ENCODE data around the gene LRRC59.

Gene LRRC59

GRCh38 chr17:50364061-50364458 lies 33.3 kb downstream of the LRRC59 start:
- TF ChIP-seq CTCF (IDR thresholded peaks at IDR 0.05), result no peak

- TF ChIP-seq CTCF (IDR thresholded peaks at IDR 0.05), result no peak
Measured at GRCh38 chr17:50363217-50364060, 33.9 kb downstream of the LRRC59 start.

GRCh38 chr17:50362661-50363060 lies 34.7 kb downstream of the LRRC59 start:
- no peak for TF ChIP-seq CTCF (IDR thresholded peaks at IDR 0.05)

GRCh38 chr17:50361561-50362480 lies 35.5 kb downstream of the LRRC59 start:
- peak; percentile 87 for TF ChIP-seq CTCF (IDR thresholded peaks at IDR 0.05)

- no peak for TF ChIP-seq CTCF (IDR thresholded peaks at IDR 0.05)
Measured at GRCh38 chr17:50360486-50361115, 36.7 kb downstream of the LRRC59 start.

GRCh38 chr17:50359998-50360461 lies 37.3 kb downstream of the LRRC59 start:
- no peak for TF ChIP-seq CTCF (IDR thresholded peaks at IDR 0.05)

GRCh38 chr17:50359005-50359699 lies 38.2 kb downstream of the LRRC59 start:
- no peak for TF ChIP-seq CTCF (IDR thresholded peaks at IDR 0.05)

Measured in LNCAP (cell line).